Cortex of kidney (tissue), 1 donor: Measurements from ENCODE around the gene EYS.
"Not testable (repeated sequence)": the region's sequence is repeated elsewhere in the genome, so short reads cannot be mapped to it uniquely, and the experiment has no call there.

ENCODE experiments used
- DNase-seq: peaks from one replicate; lab custom pipeline; 2025; lab: John Stamatoyannopoulos, UW

EYS gene

GRCh38 chr6:65633501-65633900 lies 73.5 kb downstream of the EYS start:
- DNase-seq = no peak

DNA sequence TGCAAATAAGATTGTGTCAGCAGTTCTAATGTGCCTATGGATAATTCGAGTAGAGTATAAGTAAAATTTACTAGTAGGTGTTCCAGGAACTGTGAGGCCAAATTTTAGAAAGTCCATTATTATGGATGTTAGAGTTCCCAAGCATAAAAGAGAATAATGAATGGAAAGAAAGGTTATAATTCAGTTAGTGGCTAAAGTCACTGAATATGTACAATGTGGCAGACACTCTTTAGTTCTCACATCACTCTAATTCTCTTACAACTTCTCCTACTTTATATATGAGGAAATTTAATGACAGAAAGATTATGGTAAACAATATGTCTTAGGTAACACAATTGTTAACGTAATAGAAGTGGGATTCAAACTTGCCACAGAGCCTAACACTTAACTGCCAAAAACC lies 75.3 kb downstream of the EYS start:
- no peak for DNase-seq

- DNase-seq = not testable (repeated sequence)
These were observed 79.5 kb downstream of the EYS start for GRCh38 chr6:65627434-65627999.

GRCh38 chr6:65627015-65627414 lies 80.0 kb downstream of the EYS start:
- no peak for DNase-seq

GRCh38 chr6:65623566-65623965 lies 83.5 kb downstream of the EYS start:
- no peak for DNase-seq

- DNase-seq = no peak
These were observed 96.3 kb downstream of the EYS start for GRCh38 chr6:65610746-65611145.

DNA sequence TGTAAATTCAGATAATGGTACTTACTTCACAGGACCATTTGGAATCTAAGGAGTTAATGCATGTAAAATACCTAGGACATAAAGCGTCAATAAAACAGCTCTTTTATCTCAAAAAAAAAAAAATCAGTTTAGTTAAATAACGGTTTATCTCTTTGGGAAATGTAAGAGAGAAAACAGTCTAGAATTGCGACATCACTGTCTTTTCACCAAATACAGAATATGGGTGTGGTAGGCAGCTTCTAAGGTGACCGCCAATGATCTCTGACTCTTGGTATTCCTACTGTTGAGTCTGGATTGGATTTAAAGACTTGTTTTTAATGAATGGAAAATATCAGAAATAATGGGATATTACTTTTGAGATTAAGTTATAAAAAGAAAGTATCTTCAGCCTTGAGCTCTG lies 111.5 kb downstream of the EYS start:
- DNase-seq = no peak

GRCh38 chr6:65570340-65570739 lies 136.7 kb downstream of the EYS start:
- no peak for DNase-seq

DNA sequence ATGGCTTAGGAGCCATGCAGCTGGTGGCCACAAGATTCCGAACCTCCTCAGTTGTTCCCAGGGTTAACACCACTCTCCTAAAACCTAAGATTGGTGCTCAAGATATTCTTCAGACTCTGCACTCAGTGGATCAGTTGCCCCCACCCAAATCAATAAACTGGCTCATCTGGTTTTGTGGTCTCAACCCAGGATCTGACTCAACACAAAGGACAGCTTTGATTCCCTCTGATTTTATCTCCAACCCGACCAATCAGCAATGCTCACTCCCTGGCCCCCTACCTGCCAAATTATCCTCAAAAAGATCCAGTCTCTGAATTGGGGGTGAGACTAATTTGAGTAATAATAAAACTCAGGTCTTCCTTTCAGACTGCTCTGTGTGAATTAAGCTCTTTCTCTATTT lies 137.5 kb downstream of the EYS start:
- DNase-seq = no peak

DNA sequence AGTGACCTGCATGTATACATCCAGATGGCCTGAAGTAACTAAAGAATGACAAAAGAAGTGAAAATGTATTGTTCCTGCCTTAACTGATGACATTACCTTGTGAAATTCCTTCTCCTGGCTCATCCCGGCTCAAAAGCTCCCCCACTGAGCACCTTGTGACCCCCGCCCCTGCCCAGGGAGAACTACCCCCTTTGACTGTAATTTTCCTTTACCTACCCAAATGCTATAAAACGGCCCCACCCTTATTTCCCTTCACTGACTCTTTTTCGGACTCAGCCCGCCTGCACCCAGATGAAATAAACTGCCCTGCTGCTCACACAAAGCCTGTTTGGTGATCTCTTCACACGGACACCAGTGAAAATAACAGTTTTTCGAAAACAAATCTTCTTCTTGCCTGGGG lies 138.0 kb downstream of the EYS start:
- DNase-seq = not testable (repeated sequence)

- no peak for DNase-seq
These were observed 140.9 kb downstream of the EYS start for GRCh38 chr6:65566117-65566516.

DNA sequence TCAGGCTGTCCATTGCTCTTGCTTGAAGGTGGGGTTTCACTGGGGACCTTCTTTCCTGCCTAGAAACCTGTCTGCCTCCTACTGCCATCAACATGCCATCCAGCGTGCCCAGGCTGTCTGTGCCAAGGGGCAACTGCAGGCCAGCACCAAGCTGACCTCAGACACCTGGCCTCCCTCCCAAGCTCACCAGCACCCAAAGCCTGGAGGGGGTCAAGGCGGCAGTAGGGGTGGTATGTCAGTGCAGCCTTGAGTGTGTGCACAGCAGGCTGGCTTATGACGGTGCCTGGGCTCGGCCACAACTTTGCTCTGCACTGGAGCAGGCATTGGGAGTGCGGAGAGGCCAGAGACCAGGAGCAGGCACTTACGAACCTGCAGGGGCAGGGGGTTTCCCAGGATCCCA lies 149.0 kb downstream of the EYS start:
- no peak for DNase-seq

DNA sequence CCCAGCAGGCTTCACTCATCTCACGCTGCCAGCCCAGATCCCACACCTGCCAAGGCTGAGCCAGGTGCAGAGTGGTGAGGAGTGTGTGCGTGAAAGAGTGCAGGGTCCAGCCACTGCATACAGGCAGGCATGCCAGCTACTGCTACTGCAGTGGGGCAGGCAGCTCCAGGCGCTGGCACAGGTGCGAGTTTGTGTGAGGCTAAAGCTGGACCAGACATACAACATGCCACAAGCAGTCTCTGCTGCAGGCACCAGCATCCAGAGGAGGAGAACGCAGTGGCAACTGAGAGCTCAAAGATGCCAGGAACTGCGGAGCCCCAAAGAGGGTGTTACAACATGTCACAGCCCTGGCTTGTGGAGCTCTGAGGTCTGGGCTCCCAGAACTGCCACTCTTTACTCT lies 149.8 kb downstream of the EYS start:
- no peak for DNase-seq

DNA sequence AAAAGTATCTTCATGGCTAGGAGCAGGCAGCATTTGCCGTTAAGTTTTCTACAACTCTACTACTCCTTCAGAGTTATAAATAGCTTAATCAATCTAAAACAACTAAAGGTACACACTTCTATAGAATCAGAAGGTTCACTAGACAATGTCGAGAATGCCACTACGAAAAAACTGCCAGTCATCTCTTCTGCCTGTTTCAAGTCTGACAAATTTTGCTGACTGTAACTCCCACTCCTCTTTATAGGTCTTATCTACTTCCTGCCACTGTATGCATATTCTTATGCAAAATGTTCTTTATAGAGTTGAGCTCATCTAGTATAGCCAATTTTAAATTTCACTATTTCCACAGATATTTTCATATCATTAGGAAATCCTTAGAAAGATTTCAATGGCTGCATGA lies 160.1 kb downstream of the EYS start:
- no peak for DNase-seq

GRCh38 chr6:65545920-65546319 lies 161.1 kb downstream of the EYS start:
- no peak for DNase-seq

DNA sequence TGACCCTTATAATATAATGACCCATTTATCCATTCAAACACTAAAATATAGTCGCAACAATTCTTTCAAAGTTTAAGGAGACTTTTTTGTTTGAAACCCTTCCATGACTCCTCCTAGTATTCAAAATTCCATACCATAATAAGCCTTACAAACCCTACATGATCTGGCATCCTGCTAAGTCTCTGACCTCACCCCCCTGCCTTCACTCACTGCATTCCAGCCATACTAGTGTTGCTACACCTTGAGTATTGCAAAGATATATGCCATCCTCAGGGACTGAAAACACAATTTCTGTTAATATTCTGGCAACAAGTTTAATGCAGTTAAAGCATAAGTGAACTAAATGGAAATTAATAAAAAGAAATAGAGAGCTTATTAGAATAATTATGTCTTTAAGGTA lies 168.4 kb downstream of the EYS start:
- no peak for DNase-seq

GRCh38 chr6:65537600-65537999 lies 169.4 kb downstream of the EYS start:
- no peak for DNase-seq

GRCh38 chr6:65531533-65531932 lies 175.5 kb downstream of the EYS start:
- DNase-seq = no peak

DNA sequence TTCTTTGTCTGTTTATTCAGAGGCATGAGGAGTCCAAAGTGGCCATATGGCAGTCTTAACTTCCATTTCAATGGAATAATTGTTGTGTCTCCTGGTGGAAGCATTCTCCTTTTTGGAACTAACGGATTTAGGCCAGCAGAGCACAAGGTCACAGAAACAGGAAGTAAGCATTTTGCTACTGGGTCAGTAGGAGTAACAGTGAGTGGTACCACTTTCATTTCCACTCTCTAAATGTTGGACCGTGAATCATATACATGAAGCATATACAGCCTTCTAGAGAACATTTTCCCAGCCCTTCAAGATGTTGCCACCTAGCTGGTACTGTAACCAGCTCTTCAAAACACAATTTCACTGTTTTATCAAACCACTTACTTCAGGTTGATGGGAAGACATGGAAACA lies 182.8 kb downstream of the EYS start:
- no peak for DNase-seq

GRCh38 chr6:65505736-65506135 lies 201.3 kb downstream of the EYS start:
- no peak for DNase-seq

GRCh38 chr6:65501045-65501444 lies 206.0 kb downstream of the EYS start:
- no peak for DNase-seq

DNA sequence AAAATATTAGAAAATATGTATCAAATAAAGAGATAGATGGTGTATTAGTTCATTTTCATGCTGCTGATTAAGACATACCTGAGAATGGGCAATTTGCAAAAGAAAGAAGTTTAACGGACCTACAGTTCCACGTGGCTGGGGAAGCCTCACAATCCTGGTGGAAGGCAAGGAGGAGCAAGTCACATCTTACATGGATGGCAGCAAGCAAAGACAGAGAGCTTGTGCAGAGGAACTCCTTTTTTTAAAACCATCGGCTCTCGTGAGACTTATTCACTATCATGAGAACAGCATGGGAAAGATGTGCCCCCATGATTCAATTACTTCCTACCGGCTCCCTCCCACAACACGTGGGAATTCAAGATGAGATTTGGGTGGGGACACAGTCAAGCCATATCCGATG lies 223.4 kb downstream of the EYS start:
- not testable (repeated sequence) for DNase-seq

- no peak for DNase-seq
These were observed 237.4 kb downstream of the EYS start for GRCh38 chr6:65469650-65470049.

DNA sequence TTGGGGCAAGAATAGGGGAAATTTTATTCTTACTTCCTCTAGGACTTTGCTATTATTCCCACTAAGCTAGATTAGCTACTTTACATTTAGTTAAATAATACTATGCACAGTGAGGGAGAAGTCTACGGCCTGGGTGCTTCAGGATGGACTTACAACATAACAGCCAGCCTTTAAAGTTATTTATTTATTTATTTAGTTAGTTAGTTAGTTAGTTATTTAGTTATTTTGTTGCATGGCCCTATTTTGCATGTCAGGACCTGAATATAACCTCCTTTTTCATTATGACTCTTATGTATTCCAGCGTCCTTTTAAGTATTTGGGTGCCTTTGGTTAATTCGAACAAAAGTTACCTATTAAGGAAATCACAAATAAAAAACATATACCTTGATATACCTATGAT lies 238.7 kb downstream of the EYS start:
- DNase-seq = no peak

DNA sequence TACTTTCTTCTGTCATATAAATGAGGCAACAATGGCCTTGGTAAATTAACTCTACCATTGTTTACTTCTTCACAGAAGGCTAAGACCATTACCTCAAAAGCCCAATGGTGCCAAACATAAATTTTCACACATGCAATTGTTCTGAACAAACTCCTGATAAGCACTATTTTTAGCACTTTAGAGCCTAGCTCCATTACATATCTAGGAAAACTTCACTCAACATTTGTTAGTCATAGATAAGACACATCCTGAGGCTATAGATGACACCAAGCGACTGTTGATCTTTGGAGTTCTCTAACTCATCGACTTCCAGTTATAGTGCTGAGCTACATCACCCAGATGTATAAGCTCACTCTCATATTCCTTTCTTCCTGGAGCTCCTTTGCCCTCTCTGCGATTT lies 245.9 kb downstream of the EYS start:
- DNase-seq = no peak
